Loucy (cell line): Measurements from ENCODE around the gene TCF7L2.

Experiments used
- H2AFZ ChIP-seq: fragments of 200-600 bp; sonication (generic); 2 replicates; pipeline ENCODE4 v1.6.0; 2016; ENCODE audit warnings: antibody characterized with exemption, mild to moderate bottlenecking, low read length, moderate library complexity
- H3F3A ChIP-seq: fragments of 200-600 bp; 2 replicates; pipeline ENCODE4 v1.6.0; 2016; ENCODE audit warnings: antibody characterized with exemption, low read depth, mild to moderate bottlenecking
- H3K27me3 ChIP-seq: fragments of 200-600 bp; sonication (generic); 2 replicates; pipeline ENCODE4 v1.6.1; 2014; ENCODE audit warnings: low read length, mild to moderate bottlenecking; ENCODE audit not compliant: insufficient read depth, poor library complexity, severe bottlenecking
- H3K36me3 ChIP-seq: fragments of 200-600 bp; sonication (generic); 2 replicates; pipeline ENCODE4 v1.6.1; 2016; ENCODE audit warnings: low read length; ENCODE audit not compliant: insufficient read depth
- H3K4me1 ChIP-seq: fragments of 200-600 bp; sonication (generic); 2 replicates; pipeline ENCODE4 v1.5.1; 2014; ENCODE audit warnings: low read length, mild to moderate bottlenecking; ENCODE audit not compliant: insufficient read depth, poor library complexity, severe bottlenecking
- H3K4me2 ChIP-seq: fragments of 200-600 bp; sonication (generic); 2 replicates; pipeline ENCODE4 v1.6.0; 2014; ENCODE audit warnings: antibody characterized with exemption, low read length, low read depth, mild to moderate bottlenecking; ENCODE audit not compliant: poor library complexity, severe bottlenecking
- H3K4me3 ChIP-seq: fragments of 200-600 bp; sonication (generic); 2 replicates; pipeline ENCODE4 v1.5.1; 2014; ENCODE audit warnings: low read length, mild to moderate bottlenecking, mixed read lengths; ENCODE audit not compliant: poor library complexity, severe bottlenecking
- H3K79me2 ChIP-seq: fragments of 200-600 bp; sonication (generic); 2 replicates; pipeline ENCODE4 v1.6.1; 2014; ENCODE audit warnings: low read length; ENCODE audit not compliant: insufficient read depth
- H3K9ac ChIP-seq: fragments of 200-600 bp; sonication (generic); 2 replicates; pipeline ENCODE4 v1.6.0; 2014; ENCODE audit warnings: mild to moderate bottlenecking, low read depth, low read length, moderate library complexity; ENCODE audit not compliant: poor library complexity, severe bottlenecking
- H3K9me2 ChIP-seq: fragments of 200-600 bp; sonication (generic); replicated peaks from 2 replicates; pipeline ENCODE4 v1.6.1; 2016; ENCODE audit warnings: low read depth, low read length, mixed read lengths
- H3K9me3 ChIP-seq: fragments of 200-600 bp; sonication (generic); 2 replicates; pipeline ENCODE4 v1.6.1; 2014; ENCODE audit warnings: mild to moderate bottlenecking, antibody characterized with exemption, low read length, low read depth; ENCODE audit not compliant: insufficient read depth
- H4K20me1 ChIP-seq: fragments of 200-600 bp; sonication (generic); 2 replicates; pipeline ENCODE4 v1.6.0; 2014; ENCODE audit warnings: antibody characterized with exemption, low read length, mild to moderate bottlenecking; ENCODE audit not compliant: insufficient read depth, poor library complexity, severe bottlenecking
- CTCF ChIP-seq: fragments of 200-600 bp; sonication (generic); conservative IDR thresholded peaks from 2 replicates; pipeline ENCODE4 v1.5.1; 2014; ENCODE audit warnings: mild to moderate bottlenecking, antibody characterized with exemption, low read length
- EZH2phosphoT487 ChIP-seq: fragments of 200-600 bp; IDR thresholded peaks from 2 replicates; pipeline ENCODE4 v1.6.1; 2018; ENCODE audit warnings: antibody characterized with exemption, mild to moderate bottlenecking, moderate library complexity, borderline replicate concordance

TCF7L2 gene

GRCh38 chr10:113180401-113181154 is 230.5 kb downstream of the TCF7L2 start:
- Histone ChIP-seq H3K4me3 (no peak overlapping the region), H3K79me2 (no peaks in the 10 kb centered on the region), H3K9me3 (no peaks in the 10 kb centered on the region), H3K36me3 (no peaks in the 10 kb centered on the region), H3K9ac (no peak overlapping the region), H3K9me2 (no peaks in the 10 kb centered on the region), H4K20me1 (no peaks in the 10 kb centered on the region), H3F3A (no peaks in the 10 kb centered on the region), H3K4me1 (no peaks in the 10 kb centered on the region), H3K27me3 (no peaks in the 10 kb centered on the region), H2AFZ (no peak overlapping the region), H3K4me2 (no peak overlapping the region)
- TF ChIP-seq EZH2phosphoT487 (no peak), CTCF (no peak)

DNA sequence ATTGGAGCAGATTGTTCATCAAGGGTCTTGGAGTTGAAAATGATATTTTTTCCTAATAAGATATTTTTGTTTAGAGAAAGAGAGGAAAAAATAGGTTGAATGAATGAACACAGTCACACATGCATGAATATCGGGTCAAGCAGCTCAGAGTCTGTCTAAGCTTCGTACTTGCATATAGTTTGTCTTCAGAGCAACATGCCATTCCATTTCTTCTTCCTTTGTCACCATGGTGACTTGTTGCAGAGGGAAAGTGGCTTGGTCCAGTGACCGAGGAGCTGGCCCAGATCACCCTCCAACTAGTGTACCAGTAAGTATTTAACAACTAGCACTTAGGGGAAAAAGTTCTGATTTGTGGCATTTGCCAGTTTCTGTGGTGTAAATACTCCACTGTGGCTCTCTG is 232.1 kb downstream of the TCF7L2 start:
- no peak overlapping the region for H3K4me2 ChIP-seq
- TF ChIP-seq CTCF = no peak
- TF ChIP-seq EZH2phosphoT487 = no peak
- no peaks in the 10 kb centered on the region for H3K27me3 ChIP-seq
- H3K36me3 ChIP-seq = no peaks in the 10 kb centered on the region
- H3K9ac ChIP-seq = no peak overlapping the region
- H3K79me2 ChIP-seq = no peaks in the 10 kb centered on the region
- no peaks in the 10 kb centered on the region for H3K9me2 ChIP-seq
- no peaks in the 10 kb centered on the region for H3K4me1 ChIP-seq
- no peaks in the 10 kb centered on the region for H4K20me1 ChIP-seq
- H3K9me3 ChIP-seq = no peaks in the 10 kb centered on the region
- no peaks in the 10 kb centered on the region for H3F3A ChIP-seq
- no peak overlapping the region for H3K4me3 ChIP-seq
- H2AFZ ChIP-seq = no peak overlapping the region

DNA sequence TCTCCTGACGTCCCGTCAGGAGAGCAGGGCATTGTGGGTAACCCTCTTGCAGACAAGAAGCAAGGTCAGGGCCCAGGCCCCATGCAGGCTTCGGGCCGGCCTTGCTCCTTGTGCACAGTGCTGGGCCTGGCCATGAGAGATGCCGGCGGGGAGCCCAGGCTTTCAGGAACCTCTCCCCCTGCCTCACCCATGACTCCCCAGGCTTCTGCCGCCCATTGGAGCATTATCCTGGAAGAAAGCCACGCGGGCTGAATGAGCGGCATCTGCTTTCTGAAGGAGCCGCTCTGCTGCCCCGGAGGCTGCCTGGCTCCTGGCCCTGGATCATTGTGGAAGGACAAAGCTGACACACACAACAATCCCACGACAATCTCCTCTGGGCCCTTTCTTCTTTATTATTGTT is 233.5 kb downstream of the TCF7L2 start:
- Histone ChIP-seq H3K9me2 (no peaks in the 10 kb centered on the region), H3K79me2 (no peaks in the 10 kb centered on the region), H3K27me3 (no peaks in the 10 kb centered on the region), H3K4me2 (no peak overlapping the region), H3K36me3 (no peaks in the 10 kb centered on the region), H4K20me1 (no peaks in the 10 kb centered on the region), H3K9ac (no peak overlapping the region), H3K9me3 (no peaks in the 10 kb centered on the region), H2AFZ (no peak overlapping the region), H3F3A (no peaks in the 10 kb centered on the region), H3K4me1 (no peaks in the 10 kb centered on the region), H3K4me3 (no peak overlapping the region)
- TF ChIP-seq CTCF = no peak
- TF ChIP-seq EZH2phosphoT487 = no peak
